IPS-20b (cell line): Measurements from ENCODE around the gene MMGT1.

Source experiments
- H3K27ac ChIP-seq: one replicate; pipeline ENCODE4 v1.5.1; 2013; ENCODE audit warnings: low read length
- H3K27me3 ChIP-seq: 2 replicates; pipeline ENCODE4 v1.6.1; 2013; ENCODE audit warnings: mild to moderate bottlenecking, low read length, inconsistent platforms; ENCODE audit not compliant: insufficient read depth
- H3K36me3 ChIP-seq: 2 replicates; pipeline ENCODE4 v1.6.1; 2013; ENCODE audit warnings: low read depth, mild to moderate bottlenecking, inconsistent platforms, low read length, moderate library complexity; ENCODE audit not compliant: insufficient read depth
- H3K4me1 ChIP-seq: 2 replicates; pipeline ENCODE4 v1.6.1; 2013; ENCODE audit warnings: mild to moderate bottlenecking, control low read depth, inconsistent platforms, low read length, moderate library complexity; ENCODE audit not compliant: insufficient read depth
- H3K4me3 ChIP-seq: 2 replicates; pipeline ENCODE4 v1.5.1; 2013; ENCODE audit warnings: mild to moderate bottlenecking, low read length, inconsistent platforms
- H3K9ac ChIP-seq: 2 replicates; pipeline ENCODE4 v1.6.1; 2013; ENCODE audit warnings: low read depth, mild to moderate bottlenecking, inconsistent platforms, low read length, moderate library complexity
- H3K9me3 ChIP-seq: 2 replicates; pipeline ENCODE4 v1.6.1; 2013; ENCODE audit warnings: mild to moderate bottlenecking, low read depth, low read length, inconsistent platforms; ENCODE audit not compliant: insufficient read depth

MMGT1 gene

GRCh38 chrX:135982860-135983259, 9.1 kb upstream of the MMGT1 start:
- Histone ChIP-seq H3K9me3 (no peaks in the 10 kb centered on the region), H3K4me1 (peaks cover 3% of the 10 kb centered on the region; the same call in 1 of the 2 replicates), H3K9ac (no peak overlapping the region), H3K27me3 (no peaks in the 10 kb centered on the region), H3K36me3 (no peaks in the 10 kb centered on the region), H3K27ac (no peak overlapping the region), H3K4me3 (no peak overlapping the region)

DNA sequence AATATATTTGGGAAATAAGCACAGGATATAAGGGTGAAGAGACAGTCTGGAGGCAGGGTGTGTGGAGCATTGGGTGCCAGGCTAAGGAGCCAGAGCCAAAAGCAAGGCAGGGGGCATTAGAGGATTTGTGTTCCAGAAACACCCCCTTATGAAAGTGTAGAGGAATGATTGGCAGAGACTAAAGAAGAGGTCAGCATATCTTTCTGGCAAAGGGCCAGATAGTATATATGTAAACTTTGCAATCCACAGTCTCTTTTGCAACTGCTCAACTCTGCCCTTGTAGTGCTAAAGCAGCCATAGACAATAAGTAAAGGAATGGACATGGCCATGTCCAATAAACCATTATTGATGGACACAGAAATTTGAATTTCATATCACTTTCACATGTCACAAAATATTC, 7.9 kb upstream of the MMGT1 start:
- Histone ChIP-seq H3K4me1 (peaks cover 3% of the 10 kb centered on the region; the same call in 1 of the 2 replicates), H3K9me3 (no peaks in the 10 kb centered on the region), H3K36me3 (no peaks in the 10 kb centered on the region), H3K4me3 (no peak overlapping the region), H3K27me3 (no peaks in the 10 kb centered on the region), H3K9ac (no peak overlapping the region), H3K27ac (no peak overlapping the region)

DNA sequence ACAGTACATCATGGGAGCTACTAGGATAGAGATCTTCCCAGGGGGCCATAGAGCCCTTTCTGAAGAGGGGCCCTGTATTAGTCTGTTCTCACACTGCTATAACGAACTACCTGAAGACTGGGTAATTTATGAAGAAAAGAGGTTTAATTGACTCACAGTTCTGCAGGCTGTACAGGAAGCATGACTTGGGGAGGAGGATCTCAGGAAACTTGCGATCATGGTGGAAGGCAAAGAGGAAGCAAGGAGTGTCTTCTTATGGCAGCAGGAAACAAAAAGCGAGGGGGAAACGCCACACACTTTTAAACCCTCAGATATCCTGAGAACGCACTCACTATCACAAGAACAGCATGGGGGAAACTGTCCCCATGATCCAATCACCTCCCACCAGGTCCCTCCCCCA, 7.2 kb upstream of the MMGT1 start:
- Histone ChIP-seq H3K9me3 (no peaks in the 10 kb centered on the region), H3K27ac (no peak overlapping the region), H3K27me3 (no peaks in the 10 kb centered on the region), H3K9ac (no peak overlapping the region), H3K36me3 (no peaks in the 10 kb centered on the region), H3K4me1 (peaks cover 3% of the 10 kb centered on the region; the same call in 1 of the 2 replicates), H3K4me3 (no peak overlapping the region)

DNA sequence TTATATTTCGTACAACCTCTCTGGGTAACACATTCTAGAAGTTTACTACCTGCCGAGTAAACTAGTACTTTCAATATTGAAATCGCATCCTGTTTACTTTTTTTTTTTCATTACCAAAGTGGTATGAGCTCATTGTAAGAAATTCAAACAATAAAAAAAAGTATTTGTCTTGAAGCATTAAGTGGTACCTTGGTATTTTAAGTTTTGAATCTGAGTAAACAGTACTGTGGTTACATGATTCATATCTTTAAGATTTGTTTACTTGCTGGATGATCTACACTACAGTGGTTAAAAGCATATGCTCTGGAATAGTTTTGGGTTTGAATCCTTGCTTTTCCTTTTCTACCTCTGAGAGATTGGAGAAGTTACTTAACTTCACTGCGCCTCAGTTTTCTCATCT, 3.8 kb upstream of the MMGT1 start:
- H3K9ac ChIP-seq, result no peak overlapping the region
- H3K27me3 ChIP-seq, result no peaks in the 10 kb centered on the region
- H3K4me3 ChIP-seq, result no peak overlapping the region
- no peak overlapping the region for H3K27ac ChIP-seq
- no peaks in the 10 kb centered on the region for H3K9me3 ChIP-seq
- H3K36me3 ChIP-seq, result no peaks in the 10 kb centered on the region
- H3K4me1 ChIP-seq, result no peaks in the 10 kb centered on the region

- H3K27ac ChIP-seq, result no peak overlapping the region
- H3K9ac ChIP-seq, result no peak overlapping the region
- no peaks in the 10 kb centered on the region for H3K4me1 ChIP-seq
- H3K9me3 ChIP-seq, result no peaks in the 10 kb centered on the region
- no peak overlapping the region for H3K4me3 ChIP-seq
- H3K36me3 ChIP-seq, result no peaks in the 10 kb centered on the region
- H3K27me3 ChIP-seq, result no peaks in the 10 kb centered on the region
Measured at GRCh38 chrX:135975421-135975820, 1.6 kb upstream of the MMGT1 start.

DNA sequence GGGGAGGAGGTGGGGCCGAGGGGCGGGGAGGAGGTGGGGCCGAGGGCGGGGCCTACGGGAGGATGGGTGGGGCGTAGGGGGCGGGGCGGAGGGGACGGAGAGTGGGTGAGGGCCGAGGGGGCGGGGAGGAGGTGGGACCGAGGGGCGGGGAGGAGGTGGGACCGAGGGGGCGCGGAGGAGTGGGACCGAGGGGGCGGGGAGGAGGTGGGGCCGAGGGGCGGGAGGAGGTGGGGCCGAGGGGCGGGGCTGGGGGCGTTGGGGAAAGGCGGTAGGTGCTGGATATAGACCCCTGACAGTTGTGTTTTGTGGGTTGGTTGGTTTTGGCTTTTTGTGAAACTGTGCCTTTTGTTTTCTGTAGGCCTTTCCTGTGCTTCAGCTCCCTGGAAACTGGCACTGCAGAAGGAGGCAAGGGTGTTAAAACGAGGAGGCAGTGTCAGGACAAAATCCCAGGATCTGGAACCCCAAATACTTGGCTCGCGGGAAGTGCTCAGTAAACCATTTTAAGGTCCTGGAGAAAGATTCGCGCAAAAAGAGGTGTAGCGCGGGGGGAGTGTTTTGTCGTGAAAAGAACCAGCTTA, 580 bp upstream of the MMGT1 start:
- H3K27me3 ChIP-seq, result no peaks in the 10 kb centered on the region
- H3K4me3 ChIP-seq, result peak overlapping the region; percentile 58; the same call in 1 of the 2 replicates
- H3K4me1 ChIP-seq, result no peaks in the 10 kb centered on the region
- H3K27ac ChIP-seq, result no peak overlapping the region
- no peaks in the 10 kb centered on the region for H3K9me3 ChIP-seq
- no peaks in the 10 kb centered on the region for H3K36me3 ChIP-seq
- no peak overlapping the region for H3K9ac ChIP-seq

- no peaks in the 10 kb centered on the region for H3K36me3 ChIP-seq
- peak overlapping the region; percentile 97 for H3K4me3 ChIP-seq
- H3K27ac ChIP-seq, result peak overlapping the region; percentile 77
- H3K4me1 ChIP-seq, result no peaks in the 10 kb centered on the region
- no peaks in the 10 kb centered on the region for H3K9me3 ChIP-seq
- H3K9ac ChIP-seq, result peak overlapping the region; percentile 86; the same call in 1 of the 2 replicates
- H3K27me3 ChIP-seq, result no peaks in the 10 kb centered on the region
Measured at GRCh38 chrX:135973025-135973547, 702 bp downstream of the MMGT1 start.

- Histone ChIP-seq H3K27ac (no peak overlapping the region), H3K4me3 (no peak overlapping the region), H3K36me3 (no peaks in the 10 kb centered on the region), H3K27me3 (no peaks in the 10 kb centered on the region), H3K9ac (no peak overlapping the region), H3K9me3 (no peaks in the 10 kb centered on the region), H3K4me1 (no peaks in the 10 kb centered on the region)
Measured at GRCh38 chrX:135951291-135951690, 22.5 kb downstream of the MMGT1 start.

- no peak overlapping the region for H3K27ac ChIP-seq
- peaks cover 7% of the 10 kb centered on the region; the same call in 1 of the 2 replicates for H3K9me3 ChIP-seq
- H3K4me3 ChIP-seq, result no peak overlapping the region
- no peak overlapping the region for H3K9ac ChIP-seq
- H3K36me3 ChIP-seq, result no peaks in the 10 kb centered on the region
- no peaks in the 10 kb centered on the region for H3K4me1 ChIP-seq
- H3K27me3 ChIP-seq, result no peaks in the 10 kb centered on the region
Measured at GRCh38 chrX:135944486-135944885, 29.3 kb downstream of the MMGT1 start.

GRCh38 chrX:135931644-135932487, 41.9 kb downstream of the MMGT1 start:
- Histone ChIP-seq H3K9me3 (no peaks in the 10 kb centered on the region), H3K4me1 (no peaks in the 10 kb centered on the region), H3K27ac (no peak overlapping the region), H3K9ac (no peak overlapping the region), H3K36me3 (no peaks in the 10 kb centered on the region), H3K27me3 (no peaks in the 10 kb centered on the region), H3K4me3 (no peak overlapping the region)

- H3K36me3 ChIP-seq, result no peaks in the 10 kb centered on the region
- H3K27ac ChIP-seq, result no peak overlapping the region
- no peaks in the 10 kb centered on the region for H3K27me3 ChIP-seq
- H3K9me3 ChIP-seq, result no peaks in the 10 kb centered on the region
- no peaks in the 10 kb centered on the region for H3K4me1 ChIP-seq
- no peak overlapping the region for H3K9ac ChIP-seq
- no peak overlapping the region for H3K4me3 ChIP-seq
Measured at GRCh38 chrX:135927897-135928296, 45.9 kb downstream of the MMGT1 start.

DNA sequence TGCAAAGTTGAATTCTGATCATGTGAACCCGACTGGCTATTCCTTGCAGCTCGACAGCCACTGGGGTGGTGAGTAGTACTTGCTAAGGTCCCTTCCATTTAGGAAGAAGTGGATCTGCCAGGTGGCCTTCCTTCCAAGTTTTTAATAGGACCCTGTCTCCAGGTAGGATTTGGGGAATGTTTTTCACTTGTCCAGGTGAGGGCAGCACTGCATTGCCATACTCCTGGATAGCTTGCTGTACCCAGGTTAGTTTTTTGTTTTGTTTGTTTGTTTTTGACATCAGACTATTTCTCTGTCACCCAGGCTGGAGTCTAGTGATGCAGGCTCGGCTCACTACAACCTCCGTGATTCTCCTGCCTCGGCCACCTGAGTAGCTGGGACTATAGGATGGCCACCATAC, 50.4 kb downstream of the MMGT1 start:
- no peak overlapping the region for H3K9ac ChIP-seq
- no peaks in the 10 kb centered on the region for H3K4me1 ChIP-seq
- no peaks in the 10 kb centered on the region for H3K9me3 ChIP-seq
- H3K27ac ChIP-seq, result no peak overlapping the region
- no peaks in the 10 kb centered on the region for H3K36me3 ChIP-seq
- H3K4me3 ChIP-seq, result no peak overlapping the region
- H3K27me3 ChIP-seq, result no peaks in the 10 kb centered on the region
